Fibroblast of skin of back (primary cell): ENCODE results near the gene ZNF597. TPM values are rescaled to one million over a fixed set of nuclear protein-coding genes. Genes with fewer than 3 reads are reported as not detected.

Experiments used
- DNase-seq: peaks from one replicate; pipeline ENCODE4 v3.0.0-alpha.2; 2013
- polyA plus RNA-seq, 2 experiments: library from polyadenylated mRNA; unstranded; fragments of 120-200 nt; gene quantifications; one replicate each; pipeline ENCODE4 v1.2.1, GENCODE V29; 2013; ENCODE audit not compliant: insufficient read length in 2 of 2

ZNF597 gene, protein sequence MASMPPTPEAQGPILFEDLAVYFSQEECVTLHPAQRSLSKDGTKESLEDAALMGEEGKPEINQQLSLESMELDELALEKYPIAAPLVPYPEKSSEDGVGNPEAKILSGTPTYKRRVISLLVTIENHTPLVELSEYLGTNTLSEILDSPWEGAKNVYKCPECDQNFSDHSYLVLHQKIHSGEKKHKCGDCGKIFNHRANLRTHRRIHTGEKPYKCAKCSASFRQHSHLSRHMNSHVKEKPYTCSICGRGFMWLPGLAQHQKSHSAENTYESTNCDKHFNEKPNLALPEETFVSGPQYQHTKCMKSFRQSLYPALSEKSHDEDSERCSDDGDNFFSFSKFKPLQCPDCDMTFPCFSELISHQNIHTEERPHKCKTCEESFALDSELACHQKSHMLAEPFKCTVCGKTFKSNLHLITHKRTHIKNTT
- polyA plus RNA-seq (2013, experiment 1 of 2; ENCODE audit: insufficient read length), result 1.4 TPM
- 1.4 TPM for polyA plus RNA-seq (2013, experiment 2 of 2; ENCODE audit: insufficient read length)

DNA sequence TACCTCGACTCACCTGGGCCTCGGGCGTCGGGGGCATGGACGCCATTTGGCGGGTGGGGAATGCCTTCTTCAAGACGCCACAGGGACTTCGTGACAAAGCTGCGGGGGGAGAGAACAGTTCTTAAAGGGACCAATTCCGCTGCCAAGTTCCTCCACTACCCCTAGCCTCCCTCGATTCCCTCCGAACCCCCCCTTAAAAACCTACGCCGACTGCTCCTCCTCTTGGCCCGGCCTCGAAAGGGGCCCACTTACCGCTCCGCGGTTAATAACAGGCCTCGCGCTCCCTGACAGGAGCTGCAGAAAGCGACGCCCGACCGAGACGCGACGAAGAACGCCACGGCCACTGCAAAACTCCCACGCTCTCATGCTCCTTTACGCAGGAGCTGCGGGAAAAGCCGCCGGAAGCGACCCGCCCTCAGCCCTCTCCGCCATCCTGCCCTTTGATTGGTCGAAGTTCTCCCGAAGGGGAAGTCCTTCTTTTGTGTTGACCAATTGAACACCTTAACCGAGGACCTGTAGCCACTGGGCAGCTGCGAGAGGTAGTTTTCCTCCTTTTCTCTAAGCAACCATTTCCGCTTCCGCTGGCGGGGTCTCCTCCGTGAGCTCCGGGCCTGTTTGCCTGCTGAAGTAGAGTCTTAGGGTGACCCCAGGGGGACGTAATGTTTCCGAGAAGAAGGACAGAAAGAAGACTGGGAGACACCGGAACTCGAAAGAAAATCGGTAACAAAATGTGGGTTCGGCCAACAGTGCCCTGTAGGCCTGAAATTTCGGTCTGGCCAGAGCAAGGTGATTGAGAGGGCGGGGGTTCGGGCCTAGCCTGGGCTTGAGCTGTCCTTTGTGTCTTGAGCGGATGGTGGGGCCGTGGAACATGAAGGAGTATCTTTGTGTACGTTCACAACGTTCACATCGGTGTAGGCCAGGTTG is at the start of gene ZNF597, which contains the start of gene NAA60:
TSS of gene ZNF597 (minus strand) at position 397 of the 924 bp plus-strand sequence. CDS start at position 46, 351 bp downstream.
TSS of gene NAA60 (plus strand) at position 573 of the 924 bp plus-strand sequence. CDS start 32,548 bp downstream, outside the sequence.
- DNase-seq, result peak; percentile 95

- DNase-seq, result no peak
These were observed 49.1 kb upstream of the ZNF597 start for GRCh38 chr16:3492356-3492755.

- DNase-seq, result no peak
These were observed 47.8 kb upstream of the ZNF597 start for GRCh38 chr16:3490911-3491629.

DNA sequence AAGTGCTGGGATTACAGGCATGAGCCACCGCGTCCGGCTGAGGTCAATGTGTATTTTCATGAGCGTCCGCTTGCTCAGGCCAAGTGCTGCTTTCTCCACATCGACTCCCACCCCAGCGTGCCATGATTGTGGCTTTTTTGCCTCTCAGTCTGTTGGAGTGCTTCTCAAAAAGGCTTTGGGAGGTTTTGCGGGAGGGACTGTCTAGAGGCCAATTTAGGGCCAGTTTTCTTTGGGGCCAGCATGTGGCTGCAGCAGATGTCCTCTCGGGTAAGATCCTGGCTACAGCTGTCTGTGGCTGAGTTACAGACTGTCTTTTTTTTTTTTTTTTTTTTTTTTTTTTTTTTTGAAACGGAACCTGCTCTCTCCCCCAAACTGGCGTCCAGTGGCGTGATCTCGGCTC is 45.5 kb upstream of the ZNF597 start:
- DNase-seq, result no peak

- DNase-seq, result no peak
These were observed 44.5 kb upstream of the ZNF597 start for GRCh38 chr16:3487521-3488410.

- DNase-seq, result no peak
These were observed 43.4 kb upstream of the ZNF597 start for GRCh38 chr16:3486506-3487215.

DNA sequence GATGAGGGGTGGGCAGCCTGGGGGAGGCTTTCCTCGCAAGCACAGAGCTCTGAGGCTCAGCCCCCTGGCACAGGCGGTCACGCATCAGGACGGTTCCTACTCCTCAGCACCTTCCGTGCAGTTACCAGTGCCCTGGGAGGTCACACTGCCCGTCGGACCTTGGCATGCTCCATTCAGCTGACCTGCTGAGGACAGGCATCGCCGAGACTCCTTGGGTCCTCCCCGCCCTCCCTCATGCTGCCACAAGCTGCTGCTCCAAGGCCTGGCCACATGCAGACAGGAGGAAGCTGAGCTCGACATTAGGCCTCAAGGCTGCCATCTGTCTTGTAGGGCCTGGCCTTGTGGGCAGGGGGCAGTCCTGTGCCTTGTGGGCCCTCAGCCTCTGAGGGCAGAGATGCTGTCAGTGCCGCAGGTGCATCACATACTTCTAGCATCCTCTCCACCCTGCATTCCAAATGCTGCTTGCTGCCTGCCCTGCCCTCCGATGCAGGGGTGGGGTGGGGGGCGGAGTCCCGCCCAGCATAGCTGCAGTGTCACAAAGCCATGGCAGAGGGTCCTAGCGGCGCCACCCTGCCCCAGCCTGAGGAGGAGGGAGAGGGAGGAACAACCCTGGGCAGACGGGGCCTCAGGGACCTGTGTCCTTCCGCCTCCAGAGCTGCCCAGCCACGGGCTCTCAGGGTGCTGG is 42.7 kb upstream of the ZNF597 start:
- no peak for DNase-seq

DNA sequence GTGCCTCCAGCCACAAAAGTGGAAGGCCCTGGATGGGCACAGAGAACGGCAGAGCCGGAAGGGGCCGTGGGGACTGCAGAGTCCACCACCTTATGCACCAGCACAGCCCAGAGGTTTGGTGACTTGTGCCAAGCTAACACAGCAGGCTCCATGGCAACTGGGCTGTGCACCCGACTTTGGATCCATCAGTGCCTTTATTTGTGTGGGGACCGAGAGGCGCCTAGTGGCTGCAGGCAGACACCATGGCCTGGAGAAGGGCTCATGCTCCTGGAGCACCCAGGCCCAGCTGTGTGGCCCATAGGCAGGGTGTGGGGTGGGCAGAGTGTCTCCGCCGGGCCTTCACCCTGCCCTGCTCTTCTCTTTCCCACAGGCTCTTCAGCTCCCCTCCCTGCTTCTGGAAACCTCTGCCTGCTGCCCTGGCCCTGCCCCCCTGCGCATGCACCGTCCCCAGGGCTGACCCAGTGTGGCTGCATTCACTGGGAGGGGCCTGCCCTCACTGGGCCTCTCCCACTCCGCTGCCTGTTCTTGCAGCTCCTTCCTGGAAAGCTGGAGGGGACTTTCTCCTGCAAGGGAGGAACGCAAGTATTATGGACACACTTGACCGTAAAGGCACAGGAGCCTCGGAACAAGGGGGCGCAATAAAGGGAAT is 41.9 kb upstream of the ZNF597 start:
- no peak for DNase-seq

DNA sequence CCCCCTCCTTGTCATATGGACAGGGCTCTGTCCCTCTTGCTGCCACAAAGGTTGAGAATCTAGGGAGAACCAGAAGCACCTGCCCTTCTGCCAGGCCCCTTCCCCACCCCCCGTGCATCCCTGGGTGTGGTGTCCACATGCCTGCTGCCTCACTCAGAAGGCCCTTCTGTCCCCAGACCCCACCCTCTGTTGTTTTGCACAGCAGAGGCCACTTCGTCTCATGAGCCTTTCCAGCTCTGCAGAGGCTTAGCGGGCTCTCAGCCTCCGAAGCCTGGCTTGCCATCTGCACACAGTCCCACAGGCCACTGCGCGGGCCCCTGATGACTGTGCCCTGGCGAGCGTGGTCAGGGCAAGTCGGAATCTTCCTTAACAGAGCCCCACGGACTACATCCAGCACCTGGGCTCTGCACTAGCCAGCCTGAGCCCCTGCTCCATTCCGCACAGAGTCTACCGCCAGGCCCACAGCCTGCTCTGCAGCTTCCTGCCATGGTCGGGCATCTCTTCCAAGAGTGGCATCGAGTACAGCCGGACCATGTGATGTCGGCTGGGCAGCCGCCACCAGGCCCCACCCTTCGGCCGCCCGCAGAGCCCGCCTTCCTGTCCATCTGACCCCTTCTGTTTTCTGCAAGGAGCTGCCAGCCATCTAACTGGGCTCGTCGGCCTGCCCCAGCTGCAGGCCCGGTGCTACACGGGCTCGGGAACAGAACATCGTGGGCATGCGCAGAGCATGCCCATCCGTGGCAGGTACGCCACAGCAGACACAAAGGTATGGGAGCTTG is 41.2 kb upstream of the ZNF597 start:
- DNase-seq, result no peak

DNA sequence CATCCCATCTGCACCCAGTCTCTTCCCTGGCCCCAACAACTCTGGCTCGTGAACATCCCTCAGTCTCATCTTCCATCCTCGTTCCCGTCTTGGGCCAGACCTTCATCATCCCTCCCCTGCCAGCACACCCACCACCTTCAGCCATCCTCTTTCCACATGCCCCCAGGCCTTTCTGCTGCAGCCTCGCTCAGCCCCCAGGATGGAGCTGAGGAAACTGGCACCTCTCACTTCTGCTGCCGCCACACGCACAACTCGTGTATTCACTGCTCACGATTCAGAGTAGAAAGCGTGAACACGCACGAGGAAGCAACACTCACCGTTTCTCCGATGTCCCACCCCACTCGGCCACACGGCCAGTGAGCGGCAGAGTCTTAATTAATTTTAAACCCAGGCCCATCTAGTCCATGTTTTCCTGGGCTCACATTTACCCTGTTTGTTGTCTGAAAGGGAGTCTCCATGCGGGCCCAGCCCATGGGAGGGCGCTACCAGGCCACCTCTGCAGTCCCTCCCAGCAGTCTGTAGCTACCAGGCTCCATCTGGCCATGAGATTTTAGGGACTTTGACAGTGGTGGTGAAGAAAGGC is 39.4 kb upstream of the ZNF597 start:
- DNase-seq, result no peak

GRCh38 chr16:3481696-3482658 is 38.7 kb upstream of the ZNF597 start:
- no peak for DNase-seq

GRCh38 chr16:3480901-3481695 is 37.8 kb upstream of the ZNF597 start:
- peak; percentile 17 for DNase-seq

DNA sequence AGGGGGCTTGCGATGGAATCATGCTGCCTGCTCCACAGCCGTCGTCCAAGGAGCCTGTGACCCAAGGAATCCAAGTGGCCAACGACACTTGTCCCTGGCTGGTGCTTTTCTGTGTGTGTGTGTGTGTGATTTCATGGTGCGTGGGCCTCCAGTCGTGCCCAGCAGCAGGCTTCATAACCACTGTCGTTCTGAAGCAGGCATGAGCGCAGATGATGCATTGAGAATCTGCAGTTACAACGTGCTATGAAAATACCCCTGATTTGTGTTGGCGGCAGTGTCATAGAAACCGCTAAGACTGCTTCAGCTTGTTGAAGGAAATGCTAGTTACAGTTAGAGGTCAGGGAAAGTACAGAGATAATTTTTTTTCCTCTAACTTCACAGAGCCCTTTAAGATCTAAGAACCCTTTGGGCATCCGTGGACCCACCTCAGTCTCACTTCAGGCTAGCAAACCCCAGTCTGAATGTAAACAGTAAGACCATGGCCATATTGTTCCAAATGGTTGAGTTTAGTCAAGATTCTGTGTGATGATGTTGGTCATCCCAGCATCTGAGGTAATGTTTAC is 36.4 kb upstream of the ZNF597 start:
- DNase-seq, result no peak

- DNase-seq, result no peak
These were observed 35.1 kb upstream of the ZNF597 start for GRCh38 chr16:3478242-3478925.

DNA sequence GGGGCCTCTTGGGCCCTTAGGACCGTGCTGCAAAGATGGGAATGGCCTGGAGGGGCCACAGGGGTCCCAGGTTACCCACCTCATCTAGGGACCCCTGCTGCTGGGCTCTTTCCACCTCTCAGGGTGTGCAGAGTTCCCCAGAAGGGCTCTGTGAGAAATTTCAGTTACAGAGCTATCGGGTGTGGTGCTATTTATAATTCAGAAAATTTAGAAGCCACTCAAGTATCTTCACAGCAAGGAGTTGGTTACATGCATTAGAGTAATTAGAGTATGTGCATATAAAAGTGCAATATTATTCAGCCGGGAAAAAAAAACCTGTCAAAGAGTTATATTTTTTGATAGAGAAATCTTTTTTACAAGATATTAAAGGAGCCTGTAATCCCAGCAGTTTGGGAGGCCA is 33.1 kb upstream of the ZNF597 start:
- DNase-seq, result no peak
